ENCODE data around the gene TTLL10.
A peak's percentile ranks its signal among the peaks of the same experiment; 100 is the strongest.

TTLL10 gene, protein sequence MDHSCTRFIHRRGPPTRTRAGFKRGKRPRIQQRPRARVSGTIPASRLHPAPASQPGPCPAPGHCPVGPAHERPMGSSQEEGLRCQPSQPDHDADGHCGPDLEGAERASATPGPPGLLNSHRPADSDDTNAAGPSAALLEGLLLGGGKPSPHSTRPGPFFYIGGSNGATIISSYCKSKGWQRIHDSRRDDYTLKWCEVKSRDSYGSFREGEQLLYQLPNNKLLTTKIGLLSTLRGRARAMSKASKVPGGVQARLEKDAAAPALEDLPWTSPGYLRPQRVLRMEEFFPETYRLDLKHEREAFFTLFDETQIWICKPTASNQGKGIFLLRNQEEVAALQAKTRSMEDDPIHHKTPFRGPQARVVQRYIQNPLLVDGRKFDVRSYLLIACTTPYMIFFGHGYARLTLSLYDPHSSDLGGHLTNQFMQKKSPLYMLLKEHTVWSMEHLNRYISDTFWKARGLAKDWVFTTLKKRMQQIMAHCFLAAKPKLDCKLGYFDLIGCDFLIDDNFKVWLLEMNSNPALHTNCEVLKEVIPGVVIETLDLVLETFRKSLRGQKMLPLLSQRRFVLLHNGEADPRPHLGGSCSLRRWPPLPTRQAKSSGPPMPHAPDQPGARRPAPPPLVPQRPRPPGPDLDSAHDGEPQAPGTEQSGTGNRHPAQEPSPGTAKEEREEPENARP

DNA sequence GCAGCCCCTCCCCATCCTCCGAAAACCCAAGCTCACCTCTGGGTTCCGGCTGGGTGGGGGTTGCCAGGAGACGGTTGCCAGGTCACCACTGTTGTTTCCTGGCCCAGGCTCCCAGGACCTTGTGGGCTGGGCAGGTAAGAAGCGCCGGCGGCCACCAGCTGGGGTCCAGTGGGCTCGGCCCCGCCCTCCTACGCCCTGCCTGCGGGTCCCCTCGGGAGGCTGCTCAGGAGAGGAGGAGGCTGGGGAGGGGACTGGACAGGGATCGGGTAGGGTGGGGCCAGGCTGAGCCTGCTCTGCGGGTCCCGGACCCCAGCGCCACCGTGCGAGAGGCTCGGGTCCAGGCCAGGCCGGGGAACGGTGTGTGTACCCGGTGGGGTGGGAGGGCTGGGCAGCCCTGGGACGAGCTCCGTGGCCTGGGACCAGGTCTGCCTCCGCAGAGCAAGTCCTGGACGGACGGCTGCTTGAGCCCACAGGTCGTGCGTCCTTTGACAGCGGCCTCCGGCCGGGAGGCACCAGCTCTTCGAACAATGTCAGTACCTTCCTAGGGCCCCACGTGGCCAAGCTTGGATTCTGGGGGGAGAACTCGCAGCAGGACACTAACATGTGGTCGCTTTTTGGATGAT is at the start of gene TTLL10:
TSS of gene TTLL10 (plus strand) at position 88 of the 623 bp plus-strand sequence. CDS start 5,336 bp downstream, outside the sequence.
- DNase-seq: no peak

- no peak for DNase-seq
These were observed 49.2 kb upstream of the TTLL10 start for GRCh38 chr1:1124508-1124785.

GRCh38 chr1:1124786-1125642 is 48.7 kb upstream of the TTLL10 start:
- no peak for DNase-seq

DNA sequence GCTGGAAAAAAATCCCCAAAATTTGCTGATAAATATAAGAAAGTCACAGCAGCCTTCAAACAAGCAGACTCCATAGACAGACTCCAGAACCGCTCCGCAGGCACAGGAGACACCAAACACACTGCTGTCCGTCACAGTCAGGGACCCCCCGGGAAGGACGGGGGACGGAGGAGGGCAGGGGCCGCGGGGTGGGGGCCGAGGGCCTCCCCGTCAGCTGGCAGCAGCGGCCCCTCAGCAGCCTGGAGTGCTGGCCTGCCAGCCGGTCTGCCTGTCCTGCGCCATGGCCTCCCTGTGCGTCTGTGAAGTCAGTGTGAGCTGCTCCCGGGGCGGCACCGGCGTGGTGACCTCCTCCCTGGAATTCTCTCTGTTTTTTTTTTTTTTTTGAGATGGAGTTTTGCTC is 47.7 kb upstream of the TTLL10 start:
- DNase-seq: no peak

DNA sequence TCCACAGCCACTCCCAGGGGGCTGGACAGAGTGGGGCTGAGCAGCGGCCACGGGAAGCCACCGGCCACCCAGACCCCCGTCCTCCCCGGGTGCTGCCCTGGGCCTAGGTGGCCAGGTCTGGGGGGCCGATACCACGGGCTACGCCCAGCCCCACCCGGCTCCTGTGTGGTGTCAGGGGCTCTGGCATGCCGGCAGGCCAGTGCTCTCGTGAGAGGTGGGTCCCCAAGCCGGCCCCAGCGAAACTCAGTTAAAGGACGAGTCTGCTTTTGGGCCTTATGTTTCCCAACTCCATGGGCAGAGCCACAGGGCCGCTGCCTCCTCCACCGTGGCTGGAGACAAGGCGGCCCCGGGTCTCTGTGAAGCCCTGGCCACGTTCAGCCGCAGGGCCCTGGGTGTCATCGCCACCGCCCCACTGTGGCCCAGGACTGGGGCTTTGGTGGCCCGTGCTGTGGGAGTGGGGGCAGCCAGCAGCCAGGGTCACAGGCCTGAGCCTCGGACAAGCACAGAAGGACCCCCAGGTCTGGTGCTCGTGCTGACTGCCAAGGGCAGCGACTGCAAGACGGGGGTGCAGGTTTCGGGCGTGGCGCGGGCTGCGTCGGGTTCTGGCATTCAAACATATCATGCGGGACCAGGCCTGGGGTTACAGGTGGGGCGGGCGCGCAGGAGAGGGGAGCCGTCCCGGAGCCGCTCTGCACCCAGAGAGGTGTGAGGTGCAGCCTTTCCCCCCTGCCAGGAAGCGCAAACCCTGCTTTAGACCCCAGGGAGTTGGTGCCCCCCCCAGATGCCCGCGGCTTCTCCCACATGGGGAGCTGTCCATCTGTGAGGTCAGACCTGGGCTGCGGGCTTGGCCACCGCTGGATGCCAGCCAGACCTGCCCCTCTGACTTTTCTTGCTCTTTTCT is 45.9 kb upstream of the TTLL10 start:
- DNase-seq: no peak

DNA sequence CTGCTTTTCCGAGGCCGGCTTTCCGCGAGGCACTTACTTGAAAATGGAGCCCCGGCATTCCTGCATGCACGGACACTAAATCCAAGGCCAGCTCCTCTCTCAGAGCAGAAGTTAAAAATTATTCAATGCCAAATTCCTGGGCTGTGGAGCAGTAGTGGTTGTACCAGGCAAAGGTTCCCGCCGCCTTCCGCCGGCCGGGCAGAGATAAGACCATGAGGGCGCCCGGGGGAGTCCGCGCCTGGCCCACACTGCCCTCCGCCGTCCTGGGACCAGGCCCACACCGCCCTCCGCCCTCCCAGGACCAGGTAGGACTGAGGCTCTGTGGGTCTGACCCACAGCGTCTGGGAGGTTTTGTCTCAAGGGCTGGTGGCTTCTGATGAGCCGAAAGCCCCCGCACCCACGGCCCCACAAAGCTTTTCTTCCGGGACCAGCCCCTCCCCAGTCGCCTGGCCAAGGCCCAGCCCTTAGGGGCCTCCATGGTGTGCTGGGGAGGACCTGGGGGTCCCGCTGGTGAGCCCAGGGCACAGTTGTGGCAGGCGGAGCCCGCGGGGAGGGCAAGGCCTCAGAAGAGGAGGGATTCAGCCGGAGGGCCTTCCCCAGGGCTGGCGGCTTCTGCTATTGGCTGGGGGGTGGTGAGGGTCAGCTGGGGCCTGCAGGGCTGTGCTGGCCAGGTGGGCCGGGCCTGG is 45.1 kb upstream of the TTLL10 start:
- DNase-seq: no peak

- no peak for DNase-seq
These were observed 44.3 kb upstream of the TTLL10 start for GRCh38 chr1:1129381-1129821.

DNA sequence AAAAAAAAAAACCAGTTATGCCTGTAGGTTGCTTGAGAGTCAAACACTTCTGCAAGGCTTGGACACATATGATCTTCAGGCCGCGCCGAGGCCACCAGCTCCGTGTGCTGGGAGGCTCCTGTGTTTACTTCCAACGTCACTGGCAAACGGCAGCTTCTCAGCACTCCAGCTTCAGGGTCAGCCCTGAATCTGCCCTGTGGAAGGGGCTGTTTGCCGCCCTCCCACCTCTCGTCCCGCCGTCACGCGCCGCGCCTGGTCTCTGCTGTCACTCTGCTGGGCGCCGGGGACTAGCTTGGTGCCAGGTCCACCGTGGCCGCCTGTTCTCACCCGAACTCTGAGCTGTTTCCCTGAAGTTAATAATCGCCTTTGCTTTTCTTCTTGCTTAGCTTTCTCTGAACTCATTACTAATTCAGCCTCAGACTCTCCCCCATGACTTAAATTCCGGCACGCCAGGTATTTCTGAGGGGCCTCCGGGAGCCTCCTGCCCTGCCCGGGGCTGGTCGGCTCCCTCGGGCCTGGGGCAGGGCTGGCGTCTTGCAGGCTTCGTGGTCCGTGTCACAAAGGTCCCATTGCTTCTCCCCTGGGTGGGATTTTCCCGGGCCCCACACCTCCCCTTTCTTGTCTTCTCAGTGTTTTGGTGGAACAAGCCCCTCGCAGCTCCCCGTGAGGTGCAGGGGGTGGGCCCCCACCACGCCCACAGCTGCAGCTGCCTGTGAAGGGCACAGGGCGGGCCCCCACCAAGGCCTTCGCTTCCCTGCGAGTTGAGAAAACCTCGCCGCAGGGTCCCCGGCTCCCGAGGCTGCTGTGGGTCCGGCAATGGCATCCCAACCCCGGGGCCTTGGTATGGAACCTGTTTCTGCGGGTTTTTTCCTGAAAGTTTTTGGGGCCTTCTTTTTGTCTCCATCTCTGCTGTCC is 43.2 kb upstream of the TTLL10 start:
- no peak for DNase-seq

- no peak for DNase-seq
These were observed 41.4 kb upstream of the TTLL10 start for GRCh38 chr1:1132042-1132950.

GRCh38 chr1:1132956-1133750 is 40.5 kb upstream of the TTLL10 start:
- no peak for DNase-seq

- no peak for DNase-seq
These were observed 39.2 kb upstream of the TTLL10 start for GRCh38 chr1:1134300-1134970.

DNA sequence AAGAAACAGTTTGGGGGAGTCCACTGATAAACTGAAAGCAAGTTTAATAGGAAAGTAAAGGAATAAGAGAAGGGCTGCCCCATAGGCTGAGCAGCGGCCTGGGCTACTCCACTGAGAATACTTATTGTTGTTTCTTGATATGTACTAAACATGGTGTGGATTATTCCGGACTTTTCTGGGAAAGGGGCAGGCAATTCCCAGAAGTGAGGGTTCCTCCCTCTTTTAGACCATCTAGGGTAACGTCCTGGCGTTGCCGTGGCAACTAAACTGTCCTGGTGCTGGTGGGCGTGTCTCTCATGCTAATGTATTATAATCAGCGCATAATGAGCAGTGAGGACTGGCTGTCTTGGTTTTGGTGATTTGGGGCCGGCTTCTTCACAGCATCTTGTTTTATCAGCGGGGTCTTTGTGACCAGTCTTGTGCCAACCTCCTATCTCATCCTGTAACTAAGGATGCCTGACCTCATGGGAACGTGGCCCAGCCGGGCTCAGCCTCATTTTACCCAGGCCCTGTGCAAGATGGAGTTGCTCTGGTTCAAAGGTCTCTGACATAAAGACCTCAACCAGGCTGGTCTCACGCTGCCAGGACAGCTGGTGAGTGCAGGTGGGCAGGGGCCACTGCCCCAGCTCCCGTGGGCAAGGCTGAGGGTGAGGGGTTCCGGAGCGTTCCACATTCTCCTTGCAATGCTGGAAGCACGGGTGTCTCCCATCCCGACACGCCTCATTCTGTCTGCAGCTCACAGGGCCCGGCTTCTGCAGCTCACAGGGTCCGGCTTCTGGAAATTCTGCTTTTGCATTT is 38.1 kb upstream of the TTLL10 start:
- no peak for DNase-seq

- DNase-seq: peak; percentile 81
These were observed 37.0 kb upstream of the TTLL10 start for GRCh38 chr1:1136547-1137230.

DNA sequence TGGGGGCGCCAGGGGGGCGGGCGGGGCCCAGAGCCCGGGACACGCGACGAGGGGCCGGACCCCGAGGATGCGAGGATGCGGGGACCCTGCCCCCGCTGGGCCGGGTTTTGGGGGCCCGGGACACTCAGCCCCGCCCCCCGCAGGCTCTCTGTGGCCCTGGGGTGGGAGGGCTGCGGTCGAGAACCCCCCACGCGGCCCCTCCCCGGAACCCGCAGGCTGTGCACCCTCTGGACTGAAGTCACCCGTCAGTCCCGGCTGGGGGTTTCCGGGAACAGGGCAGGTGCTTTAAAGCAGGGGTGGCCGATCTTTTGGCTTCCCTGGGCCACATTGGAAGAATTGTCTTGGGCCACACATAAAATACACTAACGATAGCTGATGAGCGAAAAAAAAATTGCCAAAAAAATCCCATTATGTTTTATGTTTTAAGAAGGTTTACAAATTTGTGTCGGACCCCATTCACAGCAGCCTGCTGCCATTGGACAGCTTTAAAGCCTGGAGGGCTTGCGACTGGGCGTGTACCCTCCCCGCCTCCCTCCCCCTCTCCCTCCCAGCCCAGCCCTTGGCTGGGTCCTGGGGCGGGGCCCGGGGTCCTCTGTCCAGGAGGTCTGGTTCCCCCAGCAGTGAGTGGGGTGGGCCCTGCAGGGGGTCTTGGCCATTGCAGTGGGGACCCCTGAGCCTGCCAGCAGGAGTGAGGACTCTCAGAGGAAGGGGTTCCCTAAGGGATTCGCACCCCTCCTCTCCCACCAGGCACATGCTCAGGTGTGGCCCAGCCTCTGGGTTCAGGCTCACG is 36.2 kb upstream of the TTLL10 start:
- DNase-seq: peak; percentile 43

- DNase-seq: no peak
These were observed 33.0 kb upstream of the TTLL10 start for GRCh38 chr1:1140673-1141072.
